GM10847 (cell line): ENCODE results near the gene SPI1.

Experiments
- POLR2A ChIP-seq: IDR thresholded peaks from 2 replicates; pipeline ENCODE4 v1.6.1; 2011; ENCODE audit not compliant: insufficient read length; ENCODE audit errors: extremely low read depth

Gene SPI1

GRCh38 chr11:47348131-47348802 lies 30.1 kb downstream of the SPI1 start:
- TF ChIP-seq POLR2A = no peak

GRCh38 chr11:47347137-47347536 lies 31.2 kb downstream of the SPI1 start:
- TF ChIP-seq POLR2A = no peak

GRCh38 chr11:47345890-47346563 lies 32.3 kb downstream of the SPI1 start:
- no peak for TF ChIP-seq POLR2A

- no peak for TF ChIP-seq POLR2A
Measured at GRCh38 chr11:47342854-47343253, 35.5 kb downstream of the SPI1 start.

- TF ChIP-seq POLR2A = no peak
Measured at GRCh38 chr11:47342036-47342803, 36.1 kb downstream of the SPI1 start.

GRCh38 chr11:47340980-47341775 lies 37.2 kb downstream of the SPI1 start:
- TF ChIP-seq POLR2A = no peak

GRCh38 chr11:47340010-47340409 lies 38.3 kb downstream of the SPI1 start:
- no peak for TF ChIP-seq POLR2A

- TF ChIP-seq POLR2A = no peak
Measured at GRCh38 chr11:47338396-47339241, 39.7 kb downstream of the SPI1 start.

- no peak for TF ChIP-seq POLR2A
Measured at GRCh38 chr11:47337229-47337924, 41.0 kb downstream of the SPI1 start.

- TF ChIP-seq POLR2A = no peak
Measured at GRCh38 chr11:47336595-47336994, 41.8 kb downstream of the SPI1 start.

- no peak for TF ChIP-seq POLR2A
Measured at GRCh38 chr11:47335733-47336132, 42.6 kb downstream of the SPI1 start.

- TF ChIP-seq POLR2A = no peak
Measured at GRCh38 chr11:47333886-47334443, 44.4 kb downstream of the SPI1 start.

GRCh38 chr11:47333526-47333845 lies 44.9 kb downstream of the SPI1 start:
- TF ChIP-seq POLR2A = no peak
